Liver (tissue), 9 donors: ENCODE results near the gene ST7. TPM values are rescaled to one million over a fixed set of nuclear protein-coding genes. Genes with fewer than 3 reads are reported as not detected.

Experiments used
- DNase-seq: peaks from one replicate; pipeline ENCODE4 v3.0.0-alpha.2; 2017; ENCODE audit warnings: low spot score
- H3K27ac ChIP-seq, 2 donors: one replicate each; pipeline ENCODE4 v1.7.0; 2013; ENCODE audit warnings: inconsistent platforms in 2 of 2, low read length in 2 of 2, control low read depth in 1 of 2, low read depth in 1 of 2, mild to moderate bottlenecking in 1 of 2
- H3K27me3 ChIP-seq, 4 donors: one replicate each; pipeline versions ENCODE4 v1.6.1 to v1.7.0; 2013; ENCODE audit warnings: low read length in 3 of 4, inconsistent platforms in 1 of 4, mild to moderate bottlenecking in 1 of 4, moderate library complexity in 1 of 4; ENCODE audit not compliant: control insufficient read depth in 4 of 4, insufficient read depth in 4 of 4
- H3K36me3 ChIP-seq, 4 donors: one replicate each; pipeline versions ENCODE4 v1.6.1 to v1.7.0; 2013; ENCODE audit warnings: low read length in 3 of 4, mild to moderate bottlenecking in 3 of 4, low read depth in 1 of 4, moderate library complexity in 1 of 4; ENCODE audit not compliant: control insufficient read depth in 4 of 4, insufficient read depth in 3 of 4
- H3K4me1 ChIP-seq, 4 donors: one replicate each; pipeline versions ENCODE4 v1.6.1 to v1.7.0; 2013; ENCODE audit warnings: low read length in 3 of 4, mild to moderate bottlenecking in 3 of 4, moderate library complexity in 1 of 4; ENCODE audit not compliant: control insufficient read depth in 4 of 4, insufficient read depth in 4 of 4
- H3K4me3 ChIP-seq, 3 donors: one replicate each; pipeline versions ENCODE4 v1.6.1 to v1.7.0; 2013; ENCODE audit warnings: low read length in 3 of 3, control low read depth in 1 of 3, low read depth in 1 of 3, mild to moderate bottlenecking in 1 of 3
- H3K9ac ChIP-seq, 2 donors: one replicate each; pipeline ENCODE4 v1.7.0; 2013; ENCODE audit warnings: low read length in 2 of 2, mild to moderate bottlenecking in 2 of 2, moderate library complexity in 2 of 2, control low read depth in 1 of 2, low read depth in 1 of 2
- H3K9me3 ChIP-seq, 4 donors: one replicate each; pipeline versions ENCODE4 v1.6.1 to v1.7.0; 2013; ENCODE audit warnings: low read length in 3 of 4; ENCODE audit not compliant: control insufficient read depth in 4 of 4
- EGR1 ChIP-seq, 2 donors: IDR thresholded peaks; 2 replicates each; pipeline ENCODE4 v1.6.1; 2016 to 2018; ENCODE audit warnings: antibody characterized with exemption in 2 of 2, low read depth in 2 of 2
- FOXA1 ChIP-seq: IDR thresholded peaks from 2 replicates; pipeline ENCODE4 v1.6.1; 2016; ENCODE audit warnings: antibody characterized with exemption
- GABPA ChIP-seq, 2 donors: IDR thresholded peaks in 1 of 2; conservative IDR thresholded peaks in 1 of 2; 2 replicates each; pipeline ENCODE4 v1.6.1; 2016; ENCODE audit warnings: antibody characterized with exemption in 2 of 2, mild to moderate bottlenecking in 1 of 2, moderate library complexity in 1 of 2
- HNF4A ChIP-seq, 2 donors: conservative IDR thresholded peaks; 2 replicates each; pipeline ENCODE4 v1.6.1; 2016; ENCODE audit warnings: antibody characterized with exemption in 2 of 2, mild to moderate bottlenecking in 2 of 2
- HNF4G ChIP-seq: IDR thresholded peaks from 2 replicates; pipeline ENCODE4 v1.6.1; 2016; ENCODE audit warnings: antibody characterized with exemption
- RAD21 ChIP-seq, 2 donors: IDR thresholded peaks; 2 replicates each; pipeline ENCODE4 v1.6.1; 2016; ENCODE audit warnings: antibody characterized with exemption in 2 of 2, mild to moderate bottlenecking in 2 of 2
- RXRA ChIP-seq, 2 donors: IDR thresholded peaks; 2 replicates each; pipeline ENCODE4 v1.6.1; 2017 to 2018; ENCODE audit warnings: antibody characterized with exemption in 2 of 2, mild to moderate bottlenecking in 1 of 2
- SP1 ChIP-seq: IDR thresholded peaks from 2 replicates; pipeline ENCODE4 v1.6.1; 2018; ENCODE audit warnings: antibody characterized with exemption, mild to moderate bottlenecking
- TAF1 ChIP-seq: conservative IDR thresholded peaks from 2 replicates; pipeline ENCODE4 v1.6.1; 2016; ENCODE audit warnings: antibody characterized with exemption, mild to moderate bottlenecking
- polyA plus RNA-seq, 2 donors: library from polyadenylated mRNA; stranded (reverse) in 1 of 2; unstranded in 1 of 2; fragments of 200-250 nt in 1 of 2; fragments of >200 nt in 1 of 2; fragmentation: Nextera tagmentation in 1 of 2; extraction: Ambion mirVana in 1 of 2; gene quantifications; one replicate each; pipeline versions ENCODE4 v1.2.1 to v1.2.3, GENCODE V29; 2013 to 2015
- total RNA-seq, 2 donors: library from RNA; depleted of rRNA; stranded (reverse); fragments of >200 nt; gene quantifications; one replicate each; pipeline ENCODE4 v1.2.3, GENCODE V29; 2014
- TF ChIP-seq, protein P1 (sequence below): IDR thresholded peaks from 2 replicates; pipeline ENCODE4 v1.6.1; 2016; ENCODE audit warnings: antibody characterized with exemption
- TF ChIP-seq, protein P2 (sequence below): IDR thresholded peaks from 2 replicates; pipeline ENCODE4 v1.6.1; 2016; ENCODE audit warnings: antibody characterized with exemption, mild to moderate bottlenecking
- TF ChIP-seq, protein P3 (sequence below): IDR thresholded peaks from 2 replicates; pipeline ENCODE4 v1.6.1; 2016; ENCODE audit warnings: antibody characterized with exemption
- TF ChIP-seq, protein P4 (sequence below): IDR thresholded peaks from 2 replicates; pipeline ENCODE4 v1.6.1; 2016; ENCODE audit warnings: antibody characterized with exemption
- donor health status: healthy.
- donor health status: healthy.
- donor health status: healthy.
- donor health status: healthy.
- donor health status: healthy.

ST7 gene
- total and polyA plus RNA-seq, 4 donors: 13.5 to 30.7 (median 22.6) TPM

DNA sequence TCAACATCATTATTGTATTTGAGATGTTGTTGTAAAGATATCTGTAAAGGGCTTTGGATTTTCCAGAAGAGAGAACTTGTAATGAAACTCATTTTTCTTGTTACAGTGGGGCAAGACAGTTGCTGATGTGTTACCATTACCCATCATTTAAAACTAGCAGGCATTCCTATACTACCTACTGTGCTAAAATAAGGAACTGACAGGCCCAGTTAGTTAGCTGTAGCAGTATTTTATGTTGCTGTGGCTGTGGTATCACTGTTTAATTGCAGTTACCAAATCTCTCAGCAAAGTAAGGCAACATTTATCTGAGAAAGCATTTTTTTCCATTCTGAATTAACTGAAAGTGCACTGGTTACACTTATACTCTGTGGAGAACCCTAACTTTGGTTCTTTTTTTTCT lies 9.9 kb downstream of the ST7 start:
- Histone ChIP-seq H3K27ac (no peak overlapping the region), H3K36me3 (no peaks in the 10 kb centered on the region), H3K4me3 (no peak overlapping the region), H3K4me1 (peaks cover 0 to 5% (median 2%) of the 10 kb centered on the region in 4 donors), H3K9me3 (no peaks in the 10 kb centered on the region), H3K27me3 (no peaks in the 10 kb centered on the region), H3K9ac (no peak overlapping the region)
- no peak for DNase-seq
- TF ChIP-seq EGR1 (IDR thresholded peaks at IDR 0.05; ENCODE audit: low read depth in 2 of 2) (no peak), FOXA1 (no peak), SP1 (no peak), HNF4A (conservative IDR thresholded peaks at IDR 0.05) (no peak), GABPA (IDR thresholded peaks at IDR 0.05 in 1 of 2, conservative IDR thresholded peaks at IDR 0.05 in 1 of 2) (no peak), RXRA (IDR thresholded peaks at IDR 0.05) (no peak), TAF1 (no peak), HNF4G (no peak), RAD21 (IDR thresholded peaks at IDR 0.05) (no peak)
- TF ChIP-seq, protein P1, sequence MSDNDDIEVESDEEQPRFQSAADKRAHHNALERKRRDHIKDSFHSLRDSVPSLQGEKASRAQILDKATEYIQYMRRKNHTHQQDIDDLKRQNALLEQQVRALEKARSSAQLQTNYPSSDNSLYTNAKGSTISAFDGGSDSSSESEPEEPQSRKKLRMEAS: no peak
- TF ChIP-seq, protein P2, sequence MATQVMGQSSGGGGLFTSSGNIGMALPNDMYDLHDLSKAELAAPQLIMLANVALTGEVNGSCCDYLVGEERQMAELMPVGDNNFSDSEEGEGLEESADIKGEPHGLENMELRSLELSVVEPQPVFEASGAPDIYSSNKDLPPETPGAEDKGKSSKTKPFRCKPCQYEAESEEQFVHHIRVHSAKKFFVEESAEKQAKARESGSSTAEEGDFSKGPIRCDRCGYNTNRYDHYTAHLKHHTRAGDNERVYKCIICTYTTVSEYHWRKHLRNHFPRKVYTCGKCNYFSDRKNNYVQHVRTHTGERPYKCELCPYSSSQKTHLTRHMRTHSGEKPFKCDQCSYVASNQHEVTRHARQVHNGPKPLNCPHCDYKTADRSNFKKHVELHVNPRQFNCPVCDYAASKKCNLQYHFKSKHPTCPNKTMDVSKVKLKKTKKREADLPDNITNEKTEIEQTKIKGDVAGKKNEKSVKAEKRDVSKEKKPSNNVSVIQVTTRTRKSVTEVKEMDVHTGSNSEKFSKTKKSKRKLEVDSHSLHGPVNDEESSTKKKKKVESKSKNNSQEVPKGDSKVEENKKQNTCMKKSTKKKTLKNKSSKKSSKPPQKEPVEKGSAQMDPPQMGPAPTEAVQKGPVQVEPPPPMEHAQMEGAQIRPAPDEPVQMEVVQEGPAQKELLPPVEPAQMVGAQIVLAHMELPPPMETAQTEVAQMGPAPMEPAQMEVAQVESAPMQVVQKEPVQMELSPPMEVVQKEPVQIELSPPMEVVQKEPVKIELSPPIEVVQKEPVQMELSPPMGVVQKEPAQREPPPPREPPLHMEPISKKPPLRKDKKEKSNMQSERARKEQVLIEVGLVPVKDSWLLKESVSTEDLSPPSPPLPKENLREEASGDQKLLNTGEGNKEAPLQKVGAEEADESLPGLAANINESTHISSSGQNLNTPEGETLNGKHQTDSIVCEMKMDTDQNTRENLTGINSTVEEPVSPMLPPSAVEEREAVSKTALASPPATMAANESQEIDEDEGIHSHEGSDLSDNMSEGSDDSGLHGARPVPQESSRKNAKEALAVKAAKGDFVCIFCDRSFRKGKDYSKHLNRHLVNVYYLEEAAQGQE: no peak
- TF ChIP-seq, protein P3, sequence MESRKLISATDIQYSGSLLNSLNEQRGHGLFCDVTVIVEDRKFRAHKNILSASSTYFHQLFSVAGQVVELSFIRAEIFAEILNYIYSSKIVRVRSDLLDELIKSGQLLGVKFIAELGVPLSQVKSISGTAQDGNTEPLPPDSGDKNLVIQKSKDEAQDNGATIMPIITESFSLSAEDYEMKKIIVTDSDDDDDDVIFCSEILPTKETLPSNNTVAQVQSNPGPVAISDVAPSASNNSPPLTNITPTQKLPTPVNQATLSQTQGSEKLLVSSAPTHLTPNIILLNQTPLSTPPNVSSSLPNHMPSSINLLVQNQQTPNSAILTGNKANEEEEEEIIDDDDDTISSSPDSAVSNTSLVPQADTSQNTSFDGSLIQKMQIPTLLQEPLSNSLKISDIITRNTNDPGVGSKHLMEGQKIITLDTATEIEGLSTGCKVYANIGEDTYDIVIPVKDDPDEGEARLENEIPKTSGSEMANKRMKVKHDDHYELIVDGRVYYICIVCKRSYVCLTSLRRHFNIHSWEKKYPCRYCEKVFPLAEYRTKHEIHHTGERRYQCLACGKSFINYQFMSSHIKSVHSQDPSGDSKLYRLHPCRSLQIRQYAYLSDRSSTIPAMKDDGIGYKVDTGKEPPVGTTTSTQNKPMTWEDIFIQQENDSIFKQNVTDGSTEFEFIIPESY: no peak

DNA sequence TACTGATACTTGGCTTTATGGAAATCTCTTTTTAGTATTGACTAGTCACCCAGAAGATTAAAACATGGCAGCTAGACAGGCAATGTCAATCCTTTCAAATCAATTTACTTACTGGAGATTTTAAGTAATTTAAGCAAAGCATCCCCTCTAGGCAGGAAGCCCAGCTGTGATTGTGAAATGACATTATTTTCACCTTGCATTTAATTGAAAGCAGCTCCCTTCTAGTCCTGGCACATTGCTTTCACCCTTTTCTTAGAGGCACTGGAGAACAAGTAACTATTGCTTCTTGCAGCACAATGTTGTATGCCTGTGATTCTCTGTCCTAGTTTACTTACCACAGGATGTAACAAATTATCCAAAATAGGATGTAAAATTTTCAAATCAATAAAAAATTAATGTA lies 13.3 kb downstream of the ST7 start:
- Histone ChIP-seq H3K4me1 (peaks cover 2 to 17% (median 4%) of the 10 kb centered on the region in 4 donors), H3K27ac (no peak overlapping the region), H3K4me3 (no peak overlapping the region), H3K9me3 (no peaks in the 10 kb centered on the region), H3K36me3 (no peaks in the 10 kb centered on the region), H3K9ac (no peak overlapping the region), H3K27me3 (no peaks in the 10 kb centered on the region)
- TF ChIP-seq, protein P3: no peak
- TF ChIP-seq, protein P1: no peak
- no peak for TF ChIP-seq GABPA (IDR thresholded peaks at IDR 0.05 in 1 of 2, conservative IDR thresholded peaks at IDR 0.05 in 1 of 2)
- TF ChIP-seq, protein P4, sequence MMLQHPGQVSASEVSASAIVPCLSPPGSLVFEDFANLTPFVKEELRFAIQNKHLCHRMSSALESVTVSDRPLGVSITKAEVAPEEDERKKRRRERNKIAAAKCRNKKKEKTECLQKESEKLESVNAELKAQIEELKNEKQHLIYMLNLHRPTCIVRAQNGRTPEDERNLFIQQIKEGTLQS: no peak
- DNase-seq: no peak
